ENCODE results near the gene DRD3.

The DRD3 gene

GRCh38 chr3:114178770-114179368 is at the start of gene DRD3:
Gene DRD3 (minus strand): TSS chr3:114179052. CDS start chr3:114171992, 7,060 bp downstream.
- no peak for DNase-seq (ENCODE audit: low spot score)

GRCh38 chr3:114227076-114227475 is 48.2 kb upstream of the DRD3 start:
- DNase-seq (ENCODE audit: low spot score) = no peak

GRCh38 chr3:114226313-114226712 is 47.5 kb upstream of the DRD3 start:
- no peak for DNase-seq (ENCODE audit: low spot score)

- no peak for DNase-seq (ENCODE audit: low spot score)
Observed at GRCh38 chr3:114223143-114223542, 44.3 kb upstream of the DRD3 start.

GRCh38 chr3:114221881-114222264 is 43.0 kb upstream of the DRD3 start:
- no peak for DNase-seq (ENCODE audit: low spot score)

GRCh38 chr3:114221165-114221880 is 42.5 kb upstream of the DRD3 start:
- no peak for DNase-seq (ENCODE audit: low spot score)

GRCh38 chr3:114219741-114220140 is 40.9 kb upstream of the DRD3 start:
- no peak for DNase-seq (ENCODE audit: low spot score)

GRCh38 chr3:114218578-114219185 is 39.8 kb upstream of the DRD3 start:
- DNase-seq (ENCODE audit: low spot score) = no peak

GRCh38 chr3:114218006-114218405 is 39.2 kb upstream of the DRD3 start:
- DNase-seq (ENCODE audit: low spot score) = no peak

- no peak for DNase-seq (ENCODE audit: low spot score)
Observed at GRCh38 chr3:114217266-114217665, 38.4 kb upstream of the DRD3 start.

- no peak for DNase-seq (ENCODE audit: low spot score)
Observed at GRCh38 chr3:114216186-114216970, 37.5 kb upstream of the DRD3 start.

GRCh38 chr3:114214542-114215341 is 35.9 kb upstream of the DRD3 start:
- DNase-seq (ENCODE audit: low spot score) = no peak

- no peak for DNase-seq (ENCODE audit: low spot score)
Observed at GRCh38 chr3:114213627-114214541, 35.0 kb upstream of the DRD3 start.

- DNase-seq (ENCODE audit: low spot score) = no peak
Observed at GRCh38 chr3:114213292-114213626, 34.4 kb upstream of the DRD3 start.

GRCh38 chr3:114212646-114213045 is 33.8 kb upstream of the DRD3 start:
- no peak for DNase-seq (ENCODE audit: low spot score)

GRCh38 chr3:114207768-114208167 is 28.9 kb upstream of the DRD3 start:
- DNase-seq (ENCODE audit: low spot score) = no peak

GRCh38 chr3:114206342-114206741 is 27.5 kb upstream of the DRD3 start:
- no peak for DNase-seq (ENCODE audit: low spot score)

GRCh38 chr3:114205541-114205940 is 26.7 kb upstream of the DRD3 start:
- no peak for DNase-seq (ENCODE audit: low spot score)

GRCh38 chr3:114194750-114195149 is 15.9 kb upstream of the DRD3 start:
- DNase-seq (ENCODE audit: low spot score) = no peak

- DNase-seq (ENCODE audit: low spot score) = no peak
Observed at GRCh38 chr3:114192136-114192535, 13.3 kb upstream of the DRD3 start.

- no peak for DNase-seq (ENCODE audit: low spot score)
Observed at GRCh38 chr3:114186501-114186900, 7.6 kb upstream of the DRD3 start.
